GM19468 (cell line): ENCODE results near the gene MORN1.
A peak's percentile ranks its signal among the peaks of the same experiment; 100 is the strongest.

Source experiments
- ATAC-seq: cut with Tn5 transposase; IDR thresholded peaks from one replicate; pipeline ENCODE4 v1.9.1; 2021; ENCODE audit warnings: mild to moderate bottlenecking, moderate library complexity, moderate number of reproducible peaks; ENCODE audit not compliant: unreplicated experiment; ENCODE audit errors: extremely low read depth

MORN1 gene

GRCh38 chr1:2312515-2313301 is 78.6 kb downstream of the MORN1 start:
- ATAC-seq = no peak

DNA sequence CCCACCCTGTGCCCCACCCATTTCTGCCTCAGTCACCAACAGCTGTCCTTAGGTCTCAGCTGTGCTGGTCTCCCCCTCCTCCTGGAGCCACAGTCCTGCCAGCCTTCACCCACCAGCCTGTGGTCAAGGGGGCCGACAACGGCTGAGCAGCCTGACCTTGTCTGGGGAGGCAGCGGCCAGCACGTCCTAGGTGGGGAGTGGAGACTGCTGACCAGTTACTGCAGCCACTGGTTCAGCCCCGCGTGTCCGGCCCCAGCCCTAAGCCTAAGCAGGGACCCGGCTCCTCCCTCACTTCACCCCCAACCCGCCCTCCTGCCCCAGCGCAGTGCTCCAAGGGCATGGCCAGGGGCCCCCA is 79.2 kb downstream of the MORN1 start:
- ATAC-seq = no peak

GRCh38 chr1:2311184-2312032 is 79.9 kb downstream of the MORN1 start:
- ATAC-seq = no peak

DNA sequence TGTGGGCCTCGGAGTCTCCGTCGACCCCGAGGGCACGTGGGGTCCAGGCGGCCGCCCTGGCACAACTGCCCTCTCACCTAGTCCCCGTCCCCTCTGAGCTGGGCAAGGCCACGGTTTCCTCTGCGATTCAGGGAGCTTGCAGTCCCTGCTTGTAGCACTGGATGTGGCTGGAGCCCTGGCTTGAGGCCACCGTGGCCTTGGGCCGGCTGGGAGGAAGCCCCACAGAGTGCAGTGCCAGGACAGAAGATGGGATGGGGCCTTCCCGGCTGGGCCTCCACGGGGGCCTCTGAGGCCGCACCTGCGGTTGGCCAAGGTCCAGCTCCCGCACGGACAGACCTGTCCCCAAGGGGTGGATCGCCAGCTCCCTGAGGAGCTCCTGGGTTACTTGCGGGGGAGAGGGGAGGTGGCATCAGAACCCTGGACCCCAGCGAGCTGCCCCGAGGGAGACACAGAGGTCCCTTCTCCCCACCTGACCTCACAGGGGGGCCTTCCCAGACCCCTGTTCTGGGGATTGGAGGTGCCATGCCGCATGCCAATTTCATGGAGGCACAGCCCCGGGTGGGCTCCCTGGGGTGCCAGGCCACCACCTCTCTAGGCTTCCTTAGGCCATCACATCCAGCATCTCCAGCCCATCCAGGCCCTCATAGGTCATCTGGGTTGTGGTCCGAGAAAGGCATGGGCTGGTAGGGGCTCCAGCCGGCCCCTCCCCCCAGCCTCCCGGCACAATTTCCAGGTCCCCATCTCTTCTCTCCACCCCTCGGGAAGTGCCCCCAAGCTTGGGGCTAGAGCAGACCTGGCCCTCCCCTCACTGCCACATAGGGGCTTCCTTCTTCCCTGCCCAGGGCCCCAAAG is 80.8 kb downstream of the MORN1 start:
- no peak for ATAC-seq

DNA sequence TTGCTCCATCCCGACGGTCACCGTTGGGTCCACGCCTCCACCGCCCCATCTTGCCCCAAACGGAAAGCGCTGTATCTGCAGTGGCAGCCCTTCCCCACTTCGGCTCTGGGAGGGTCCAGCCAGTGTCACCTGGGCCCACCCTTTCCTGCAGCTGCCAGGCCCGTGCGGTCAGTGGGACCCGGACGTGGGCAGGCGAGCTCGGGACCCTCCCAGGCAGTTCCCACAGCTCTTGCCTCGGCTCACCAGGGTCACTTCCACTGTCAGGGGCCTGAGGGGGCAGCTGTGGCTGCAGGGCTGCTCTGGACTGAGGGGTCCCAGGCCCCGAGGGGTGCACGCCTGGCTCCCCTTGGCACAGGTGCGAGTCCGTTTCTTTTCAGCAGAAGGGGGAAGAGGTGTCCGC is 82.5 kb downstream of the MORN1 start:
- no peak for ATAC-seq

DNA sequence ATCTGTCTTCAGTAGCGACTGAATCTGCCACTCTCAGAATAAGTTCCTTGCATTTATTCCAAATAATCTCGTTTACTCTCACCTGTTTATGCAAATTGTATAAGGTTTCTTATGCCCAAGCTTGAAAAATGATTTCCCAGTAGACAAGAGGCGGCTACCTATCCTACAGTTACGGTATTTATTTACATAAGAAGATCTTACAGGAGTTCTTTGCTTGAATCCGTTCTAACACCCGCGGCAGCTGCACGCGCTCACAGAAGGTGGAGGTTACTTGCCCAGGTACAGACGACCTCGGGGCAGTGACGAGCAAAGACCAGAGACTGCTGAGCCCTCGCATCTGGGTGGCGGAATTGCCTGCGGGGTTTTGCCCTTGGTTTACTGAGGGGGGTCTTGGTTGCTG is 83.4 kb downstream of the MORN1 start:
- no peak for ATAC-seq

- ATAC-seq = no peak
Observed at GRCh38 chr1:2307064-2307605, 84.2 kb downstream of the MORN1 start.

DNA sequence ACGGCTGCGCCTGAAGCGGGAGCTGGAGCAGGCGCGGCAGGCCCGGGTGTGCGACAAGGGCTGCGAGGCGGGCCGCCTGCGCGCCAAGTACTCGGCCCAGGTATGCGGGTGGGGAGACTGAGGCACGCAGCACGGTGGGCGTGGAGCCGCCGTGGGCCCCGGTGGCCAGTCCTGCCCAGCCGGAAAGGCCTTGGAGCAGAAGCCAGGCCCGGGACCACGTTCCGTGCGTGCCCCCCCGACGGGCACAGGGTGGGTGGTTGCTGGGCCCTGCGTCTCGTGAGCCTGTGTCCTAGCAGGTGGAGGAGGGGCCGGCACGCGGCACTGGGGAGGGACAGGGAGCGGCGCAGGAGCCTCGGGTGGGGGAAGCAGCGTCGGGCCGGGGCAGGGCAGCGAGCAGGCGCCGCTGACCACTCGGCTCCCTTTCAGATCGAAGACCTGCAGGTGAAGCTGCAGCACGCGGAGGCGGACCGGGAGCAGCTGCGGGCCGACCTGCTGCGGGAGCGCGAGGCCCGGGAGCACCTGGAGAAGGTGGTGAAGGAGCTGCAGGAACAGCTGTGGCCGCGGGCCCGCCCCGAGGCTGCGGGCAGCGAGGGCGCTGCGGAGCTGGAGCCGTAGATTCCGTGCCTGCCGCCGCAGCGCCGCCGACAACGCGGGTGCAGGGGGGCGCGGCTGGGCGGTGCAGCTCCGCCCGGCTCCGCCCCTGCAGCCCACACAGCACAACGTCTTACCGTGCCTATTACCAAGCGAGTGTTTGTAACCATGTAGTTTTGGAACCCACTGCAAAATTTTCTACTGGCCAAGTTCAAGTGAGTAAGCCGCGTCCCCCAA is 85.0 kb downstream of the MORN1 start:
- ATAC-seq = no peak

- no peak for ATAC-seq
Observed at GRCh38 chr1:2304921-2305681, 86.3 kb downstream of the MORN1 start.

GRCh38 chr1:2304282-2304681 is 87.1 kb downstream of the MORN1 start:
- ATAC-seq = no peak

GRCh38 chr1:2303781-2304180 is 87.6 kb downstream of the MORN1 start:
- ATAC-seq = no peak

- ATAC-seq = no peak
Observed at GRCh38 chr1:2303016-2303775, 88.2 kb downstream of the MORN1 start.

DNA sequence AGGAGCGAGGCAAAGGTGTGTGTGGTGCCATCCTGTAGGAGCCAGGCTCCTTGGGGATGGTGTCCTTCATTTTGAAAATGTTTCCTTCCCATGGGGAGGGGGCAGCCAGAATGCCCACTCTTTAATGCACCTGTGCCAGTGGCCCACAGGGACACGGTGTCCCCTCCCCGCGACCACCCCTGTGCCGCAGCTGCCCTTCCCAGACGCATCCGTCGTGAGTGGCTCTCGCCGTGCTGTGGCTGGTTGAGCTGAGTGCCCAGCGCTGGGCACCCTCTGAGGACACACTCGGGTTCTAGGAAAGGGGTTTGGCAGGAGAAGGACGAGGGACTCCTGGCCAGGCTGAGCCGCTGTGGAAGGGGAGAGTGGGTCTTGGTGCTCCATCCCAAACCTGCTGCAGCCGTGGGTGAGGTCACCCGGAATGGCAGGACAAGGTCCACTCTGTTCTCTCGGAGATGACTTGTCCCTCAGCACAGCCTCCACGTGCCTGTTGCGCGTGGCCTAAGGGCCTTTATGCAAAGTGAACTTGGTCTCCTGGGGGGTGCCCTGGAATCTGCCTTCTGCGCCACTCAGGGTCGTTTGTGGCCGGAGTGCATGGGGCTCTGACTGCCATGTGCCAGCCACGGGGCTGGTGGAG is 88.9 kb downstream of the MORN1 start:
- ATAC-seq = no peak

GRCh38 chr1:2301607-2302291 is 89.6 kb downstream of the MORN1 start:
- ATAC-seq = no peak

DNA sequence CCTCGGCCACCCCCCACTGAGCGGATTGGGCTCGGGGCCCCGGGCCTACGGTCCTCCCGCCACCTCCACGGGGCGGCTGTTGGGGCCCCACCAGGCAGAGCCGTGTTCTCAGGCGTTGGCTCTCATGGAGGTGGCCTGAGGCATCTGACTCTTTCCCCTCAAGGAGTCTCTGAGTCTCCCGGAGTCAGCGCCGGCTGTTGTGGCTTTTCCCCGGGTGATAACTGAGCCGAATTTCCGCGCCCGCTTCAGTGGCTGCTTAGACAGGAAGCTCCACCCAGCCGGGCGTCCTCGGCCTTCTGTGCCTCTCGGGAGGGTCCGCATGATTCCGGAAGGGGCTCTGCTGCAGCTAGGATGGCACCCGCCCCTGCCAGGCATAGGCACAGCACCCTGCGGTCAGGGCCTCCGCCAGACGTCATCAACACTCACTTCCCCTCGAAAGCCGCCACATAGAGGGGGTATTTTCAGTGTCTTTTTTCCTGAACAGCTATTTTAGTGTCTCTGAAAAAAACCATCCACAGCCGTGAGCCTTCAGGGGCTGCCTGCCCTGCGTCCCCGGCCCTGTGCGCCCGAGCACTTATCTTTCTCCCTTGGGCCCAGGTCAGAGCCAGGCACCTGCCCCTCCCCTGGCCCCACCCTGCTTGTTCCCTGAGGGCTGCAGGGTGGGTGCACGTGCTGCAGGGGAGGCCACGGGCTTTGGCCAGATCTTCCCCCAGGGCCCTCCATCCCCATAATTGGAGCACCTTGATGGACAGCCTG is 90.3 kb downstream of the MORN1 start:
- ATAC-seq = peak; percentile 59

- ATAC-seq = peak; percentile 20
Observed at GRCh38 chr1:2300004-2300771, 91.2 kb downstream of the MORN1 start.
